Memory B cell (primary cell): Measurements from ENCODE around the gene MTCH2.

ENCODE experiments used
- ATAC-seq: fragments of 150-1000 bp; cut with Tn5 transposase; 2 replicates; pipeline ENCODE4 v1.10.0; 2021; ENCODE audit warnings: low read depth, mild to moderate bottlenecking, moderate library complexity
- DNase-seq, 2 donors: peaks; one replicate each; pipeline ENCODE4 v3.0.0; 2022; ENCODE audit warnings: low spot score in 2 of 2
- H3K27ac Mint-ChIP-seq: one replicate; pipeline ENCODE4 v1.8.0; 2022; ENCODE audit warnings: mild to moderate bottlenecking, moderate library complexity, mixed read lengths
- H3K27me3 Mint-ChIP-seq: one replicate; pipeline ENCODE4 v1.8.0; 2022; ENCODE audit warnings: mixed read lengths
- H3K36me3 Mint-ChIP-seq: one replicate; pipeline ENCODE4 v1.8.0; 2022; ENCODE audit warnings: mild to moderate bottlenecking, mixed read lengths
- H3K4me1 Mint-ChIP-seq: one replicate; pipeline ENCODE4 v1.8.0; 2022; ENCODE audit warnings: mixed read lengths
- H3K4me3 Mint-ChIP-seq: one replicate; pipeline ENCODE4 v1.8.0; 2022; ENCODE audit warnings: mild to moderate bottlenecking, moderate library complexity, mixed read lengths
- H3K9me3 Mint-ChIP-seq: one replicate; pipeline ENCODE4 v1.8.0; 2022; ENCODE audit warnings: mixed read lengths

Gene MTCH2

DNA sequence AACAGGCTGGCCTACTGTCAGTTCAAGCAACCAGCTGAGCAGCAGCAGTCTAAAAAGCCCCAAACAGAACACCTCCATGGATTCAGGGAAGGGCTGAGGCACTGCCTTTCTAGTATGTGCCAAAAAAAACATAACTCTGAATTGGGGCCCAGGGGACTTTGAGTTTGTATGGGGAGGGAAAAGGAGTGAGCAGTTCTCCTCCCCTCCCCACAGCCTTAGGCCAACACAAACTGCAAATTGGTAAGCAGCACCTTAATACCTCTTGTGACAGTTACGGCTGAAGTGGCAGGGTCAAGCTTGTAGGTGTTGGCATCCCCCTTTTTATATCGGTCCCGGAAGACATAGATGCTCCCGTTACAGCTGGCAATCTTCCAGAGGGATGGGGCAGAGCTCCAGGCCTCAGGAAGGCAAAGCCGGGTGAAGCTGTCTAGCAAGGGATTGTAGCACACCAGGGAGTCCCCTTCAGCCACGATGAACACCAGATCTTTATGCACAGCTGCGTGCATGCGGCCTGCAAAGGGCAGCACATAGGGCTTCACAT lies 69.6 kb downstream of the MTCH2 start:
- no peak overlapping the region for H3K4me3 Mint-ChIP-seq
- no peaks in the 10 kb centered on the region for H3K27me3 Mint-ChIP-seq
- H3K9me3 Mint-ChIP-seq = no peaks in the 10 kb centered on the region
- H3K27ac Mint-ChIP-seq = no peak overlapping the region
- H3K36me3 Mint-ChIP-seq = peaks cover 17% of the 10 kb centered on the region
- ATAC-seq (no peak), DNase-seq (no peak)
- peaks cover 8% of the 10 kb centered on the region for H3K4me1 Mint-ChIP-seq

DNA sequence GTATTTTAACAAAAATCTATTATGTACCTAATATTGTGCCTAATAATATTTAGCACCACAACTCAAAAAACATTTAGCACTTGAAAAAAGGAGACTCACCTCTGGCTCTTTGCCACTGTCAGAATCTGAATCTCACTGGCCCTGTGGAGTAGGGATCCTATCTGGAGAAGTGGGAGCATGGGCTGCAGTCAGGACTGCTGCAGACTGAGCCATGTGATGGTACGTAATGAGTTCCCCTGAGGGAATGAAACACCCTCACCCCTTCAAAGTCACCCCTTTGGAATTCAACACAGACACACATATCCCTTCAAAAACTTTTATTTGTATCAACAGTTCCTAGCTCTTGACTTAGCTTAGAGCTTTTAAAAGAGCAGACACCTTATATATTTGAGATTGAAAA lies 70.5 kb downstream of the MTCH2 start:
- Mint-ChIP-seq H3K27me3 (no peaks in the 10 kb centered on the region), H3K4me1 (peaks cover 5% of the 10 kb centered on the region), H3K36me3 (peaks cover 15% of the 10 kb centered on the region), H3K9me3 (no peaks in the 10 kb centered on the region), H3K4me3 (no peak overlapping the region), H3K27ac (no peak overlapping the region)
- DNase-seq = no peak
- ATAC-seq = no peak

GRCh38 chr11:47571357-47571729 lies 71.0 kb downstream of the MTCH2 start:
- no peak for ATAC-seq
- Mint-ChIP-seq H3K27ac (peak overlapping the region; percentile 38), H3K4me1 (peaks cover 9% of the 10 kb centered on the region), H3K36me3 (peaks cover 15% of the 10 kb centered on the region), H3K9me3 (no peaks in the 10 kb centered on the region), H3K27me3 (no peaks in the 10 kb centered on the region), H3K4me3 (no peak overlapping the region)
- DNase-seq = no peak

DNA sequence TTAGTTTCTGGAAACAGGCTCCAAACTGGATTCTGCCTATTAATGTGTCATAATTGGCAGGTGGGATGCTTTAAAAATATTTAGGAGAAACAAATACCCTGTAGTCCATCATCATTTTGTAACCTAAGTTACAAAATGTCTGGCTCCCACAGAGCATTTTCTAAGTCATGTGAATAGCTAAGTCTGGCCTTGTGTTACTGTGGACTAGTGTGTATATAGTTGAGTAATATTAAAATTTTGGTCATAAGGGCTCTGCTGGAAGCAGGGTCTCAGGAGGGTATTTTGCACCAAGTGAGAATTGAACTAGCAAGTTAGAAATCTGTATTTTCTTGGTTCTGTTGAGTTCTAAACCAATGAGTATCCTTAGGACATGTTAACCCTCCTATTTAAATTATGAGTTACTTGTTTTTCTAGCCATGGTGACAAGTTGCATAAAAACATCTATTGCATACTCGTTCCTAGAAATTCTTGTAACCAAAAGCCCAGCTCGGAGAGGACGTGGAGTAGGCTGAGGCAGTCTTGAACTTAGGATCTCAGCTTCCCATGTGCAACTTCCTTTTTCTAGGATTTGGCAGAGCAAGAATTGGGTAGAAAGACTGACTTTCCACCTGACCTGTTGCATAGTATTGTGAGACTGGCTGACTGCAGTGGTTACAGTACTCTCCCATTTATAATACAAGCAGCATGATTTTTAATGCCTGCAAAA lies 71.6 kb downstream of the MTCH2 start:
- peaks cover 15% of the 10 kb centered on the region for H3K36me3 Mint-ChIP-seq
- peaks cover 9% of the 10 kb centered on the region for H3K4me1 Mint-ChIP-seq
- H3K4me3 Mint-ChIP-seq = no peak overlapping the region
- no peak for ATAC-seq
- DNase-seq = no peak
- peak overlapping the region; percentile 38 for H3K27ac Mint-ChIP-seq
- no peaks in the 10 kb centered on the region for H3K9me3 Mint-ChIP-seq
- H3K27me3 Mint-ChIP-seq = no peaks in the 10 kb centered on the region

GRCh38 chr11:47569646-47570045 lies 72.7 kb downstream of the MTCH2 start:
- Mint-ChIP-seq H3K4me1 (peaks cover 13% of the 10 kb centered on the region), H3K36me3 (peaks cover 12% of the 10 kb centered on the region), H3K27me3 (no peaks in the 10 kb centered on the region), H3K27ac (no peak overlapping the region), H3K9me3 (no peaks in the 10 kb centered on the region), H3K4me3 (no peak overlapping the region)
- ATAC-seq (no peak), DNase-seq (no peak)
